Measurements from ENCODE around the gene SNX19.

SNX19 gene

GRCh38 chr11:130832566-130833425 lies 83.5 kb downstream of the SNX19 start:
- H3K9ac ChIP-seq (ENCODE audit: low read length), result no peak overlapping the region
- no peaks in the 10 kb centered on the region for H3K27me3 ChIP-seq (ENCODE audit: low read length)
- no peaks in the 10 kb centered on the region for H3F3A ChIP-seq (ENCODE audit: insufficient read depth)
- no peak overlapping the region for H2AFZ ChIP-seq (ENCODE audit: low read depth, low read length, severe bottlenecking)
- no peak for TF ChIP-seq CTCF (IDR thresholded peaks at IDR 0.05; ENCODE audit: insufficient read depth, low read length, poor library complexity, severe bottlenecking)
- TF ChIP-seq EZH2phosphoT487 (conservative IDR thresholded peaks at IDR 0.05; ENCODE audit: low read length), result no peak
- H4K20me1 ChIP-seq (ENCODE audit: low read depth, low read length), result no peaks in the 10 kb centered on the region
- no peak overlapping the region for H3K4me3 ChIP-seq (ENCODE audit: insufficient read depth, low read length, poor library complexity, severe bottlenecking)
- no peak overlapping the region for H3K4me2 ChIP-seq (ENCODE audit: low read depth, low read length, poor library complexity, severe bottlenecking)
- no peak overlapping the region for H3K27ac ChIP-seq (ENCODE audit: low read depth, low read length)
- H3K79me2 ChIP-seq (ENCODE audit: insufficient read depth, low read length), result no peaks in the 10 kb centered on the region
- no peaks in the 10 kb centered on the region for H3K9me3 ChIP-seq (ENCODE audit: insufficient read depth, low read length)
- no peaks in the 10 kb centered on the region for H3K36me3 ChIP-seq (ENCODE audit: low read length)
- no peaks in the 10 kb centered on the region for H3K9me2 ChIP-seq (replicated peaks; ENCODE audit: insufficient read depth, low read length)

- Histone ChIP-seq H3F3A (ENCODE audit: insufficient read depth) (no peaks in the 10 kb centered on the region), H3K9me2 (replicated peaks; ENCODE audit: insufficient read depth, low read length) (no peaks in the 10 kb centered on the region), H3K79me2 (ENCODE audit: insufficient read depth, low read length) (no peaks in the 10 kb centered on the region), H3K27ac (ENCODE audit: low read depth, low read length) (no peak overlapping the region), H4K20me1 (ENCODE audit: low read depth, low read length) (no peaks in the 10 kb centered on the region), H3K27me3 (ENCODE audit: low read length) (no peaks in the 10 kb centered on the region), H3K36me3 (ENCODE audit: low read length) (no peaks in the 10 kb centered on the region), H3K4me3 (ENCODE audit: insufficient read depth, low read length, poor library complexity, severe bottlenecking) (no peak overlapping the region), H2AFZ (ENCODE audit: low read depth, low read length, severe bottlenecking) (no peak overlapping the region), H3K9ac (ENCODE audit: low read length) (no peak overlapping the region), H3K9me3 (ENCODE audit: insufficient read depth, low read length) (no peaks in the 10 kb centered on the region), H3K4me2 (ENCODE audit: low read depth, low read length, poor library complexity, severe bottlenecking) (no peak overlapping the region)
- TF ChIP-seq CTCF (IDR thresholded peaks at IDR 0.05; ENCODE audit: insufficient read depth, low read length, poor library complexity, severe bottlenecking) (no peak), EZH2phosphoT487 (conservative IDR thresholded peaks at IDR 0.05; ENCODE audit: low read length) (no peak)
Observed at GRCh38 chr11:130831976-130832375, 84.3 kb downstream of the SNX19 start.

- Histone ChIP-seq H3K9me3 (ENCODE audit: insufficient read depth, low read length) (no peaks in the 10 kb centered on the region), H3K27me3 (ENCODE audit: low read length) (no peaks in the 10 kb centered on the region), H2AFZ (ENCODE audit: low read depth, low read length, severe bottlenecking) (no peak overlapping the region), H3K4me3 (ENCODE audit: insufficient read depth, low read length, poor library complexity, severe bottlenecking) (no peak overlapping the region), H3K4me2 (ENCODE audit: low read depth, low read length, poor library complexity, severe bottlenecking) (no peak overlapping the region), H3K27ac (ENCODE audit: low read depth, low read length) (no peak overlapping the region), H4K20me1 (ENCODE audit: low read depth, low read length) (no peaks in the 10 kb centered on the region), H3K9me2 (replicated peaks; ENCODE audit: insufficient read depth, low read length) (no peaks in the 10 kb centered on the region), H3K36me3 (ENCODE audit: low read length) (no peaks in the 10 kb centered on the region), H3K9ac (ENCODE audit: low read length) (no peak overlapping the region), H3K79me2 (ENCODE audit: insufficient read depth, low read length) (no peaks in the 10 kb centered on the region), H3F3A (ENCODE audit: insufficient read depth) (no peaks in the 10 kb centered on the region)
- TF ChIP-seq EZH2phosphoT487 (conservative IDR thresholded peaks at IDR 0.05; ENCODE audit: low read length) (no peak), CTCF (IDR thresholded peaks at IDR 0.05; ENCODE audit: insufficient read depth, low read length, poor library complexity, severe bottlenecking) (no peak)
Observed at GRCh38 chr11:130831506-130831905, 84.8 kb downstream of the SNX19 start.
